ENCODE measurements around the gene FAM120A. TPM values are rescaled to one million over a fixed set of nuclear protein-coding genes. Genes with fewer than 3 reads are reported as not detected.

Gene FAM120A
- total RNA-seq, 1 donor from 2014 or later, result 147 TPM

DNA sequence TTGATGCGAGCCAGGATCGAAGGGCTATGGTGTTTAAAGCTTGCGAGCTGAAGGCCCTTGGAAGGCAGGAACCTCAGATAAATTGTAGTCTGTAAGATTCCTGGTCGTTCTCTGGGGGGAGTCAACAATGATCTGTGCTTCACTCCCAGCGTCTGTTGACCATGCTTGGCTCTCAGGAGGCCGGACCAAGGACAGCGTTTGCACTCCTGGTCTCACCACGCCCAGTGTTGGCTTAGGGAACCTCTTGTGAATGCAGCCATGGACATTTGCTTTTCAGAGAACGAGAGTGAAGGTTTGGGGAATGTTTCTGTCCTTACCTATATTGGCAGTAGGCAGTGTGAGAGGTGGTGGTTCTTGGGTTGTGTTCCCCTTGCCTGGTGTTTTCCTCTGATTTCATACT is 62.1 kb downstream of the FAM120A start:
- intact Hi-C loops (cut with micrococcal nuclease), result no loop called here
- Mint-ChIP-seq H3K4me1 (peaks cover 10% of the 10 kb centered on the region), H3K27me3 (no peaks in the 10 kb centered on the region), H3K36me3 (ENCODE audit: low read depth) (peaks cover 22% of the 10 kb centered on the region), H3K4me3 (no peak overlapping the region), H3K27ac (no peak overlapping the region), H3K9me3 (no peaks in the 10 kb centered on the region)
- no peak for DNase-seq

GRCh38 chr9:93517331-93517730 is 65.8 kb downstream of the FAM120A start:
- H3K4me1 Mint-ChIP-seq, result peaks cover 9% of the 10 kb centered on the region
- intact Hi-C loops (cut with micrococcal nuclease), result no loop called here
- H3K27ac Mint-ChIP-seq, result no peak overlapping the region

DNA sequence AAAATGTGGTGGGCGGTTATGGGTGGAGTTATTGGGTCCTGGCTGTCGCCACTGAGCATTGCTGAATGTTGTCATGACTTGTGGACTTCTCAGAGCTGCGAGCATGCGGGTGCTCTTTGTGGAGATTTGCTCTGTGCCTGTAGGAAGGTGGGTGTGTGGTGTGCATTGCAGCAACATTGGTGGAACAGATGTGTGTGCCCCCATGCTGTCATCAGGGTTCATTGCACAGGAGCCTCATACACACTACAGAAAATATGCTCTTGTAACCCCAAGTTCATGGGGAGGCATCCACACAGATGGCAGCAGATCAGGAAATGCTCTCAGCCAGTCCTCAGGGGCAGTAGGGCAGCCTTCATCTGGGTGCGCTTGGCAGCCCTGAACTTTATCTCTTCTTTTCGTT is 69.0 kb downstream of the FAM120A start:
- H3K4me3 Mint-ChIP-seq, result no peak overlapping the region
- peaks cover 47% of the 10 kb centered on the region for H3K36me3 Mint-ChIP-seq (ENCODE audit: low read depth)
- DNase-seq, result no peak
- H3K27me3 Mint-ChIP-seq, result no peaks in the 10 kb centered on the region
- intact Hi-C loops (cut with micrococcal nuclease), result no loop called here
- H3K9me3 Mint-ChIP-seq, result no peaks in the 10 kb centered on the region
- H3K4me1 Mint-ChIP-seq, result peaks cover 9% of the 10 kb centered on the region
- H3K27ac Mint-ChIP-seq, result no peak overlapping the region

More at GRCh38 chr9:93517331-93517730, 65.8 kb downstream of the FAM120A start:
- H3K27me3 Mint-ChIP-seq, result no peaks in the 10 kb centered on the region
- H3K36me3 Mint-ChIP-seq (ENCODE audit: low read depth), result peaks cover 32% of the 10 kb centered on the region
- H3K4me3 Mint-ChIP-seq, result no peak overlapping the region
- DNase-seq, result no peak
- no peaks in the 10 kb centered on the region for H3K9me3 Mint-ChIP-seq

GRCh38 chr9:93522736-93523135 is 71.3 kb downstream of the FAM120A start:
- peaks cover 9% of the 10 kb centered on the region for H3K4me1 Mint-ChIP-seq
- intact Hi-C loops (cut with micrococcal nuclease), result no loop called here
- no peak overlapping the region for H3K27ac Mint-ChIP-seq
- no peak overlapping the region for H3K4me3 Mint-ChIP-seq
- no peak for DNase-seq
- H3K9me3 Mint-ChIP-seq, result no peaks in the 10 kb centered on the region
- H3K27me3 Mint-ChIP-seq, result no peaks in the 10 kb centered on the region
- peaks cover 53% of the 10 kb centered on the region for H3K36me3 Mint-ChIP-seq (ENCODE audit: low read depth)

- Mint-ChIP-seq H3K36me3 (ENCODE audit: low read depth) (peaks cover 53% of the 10 kb centered on the region), H3K4me1 (peaks cover 9% of the 10 kb centered on the region), H3K4me3 (no peak overlapping the region), H3K27ac (no peak overlapping the region), H3K9me3 (no peaks in the 10 kb centered on the region), H3K27me3 (no peaks in the 10 kb centered on the region)
- intact Hi-C loops (cut with micrococcal nuclease), result no loop called here
- no peak for DNase-seq
Measured at GRCh38 chr9:93523518-93524144, 72.1 kb downstream of the FAM120A start.

DNA sequence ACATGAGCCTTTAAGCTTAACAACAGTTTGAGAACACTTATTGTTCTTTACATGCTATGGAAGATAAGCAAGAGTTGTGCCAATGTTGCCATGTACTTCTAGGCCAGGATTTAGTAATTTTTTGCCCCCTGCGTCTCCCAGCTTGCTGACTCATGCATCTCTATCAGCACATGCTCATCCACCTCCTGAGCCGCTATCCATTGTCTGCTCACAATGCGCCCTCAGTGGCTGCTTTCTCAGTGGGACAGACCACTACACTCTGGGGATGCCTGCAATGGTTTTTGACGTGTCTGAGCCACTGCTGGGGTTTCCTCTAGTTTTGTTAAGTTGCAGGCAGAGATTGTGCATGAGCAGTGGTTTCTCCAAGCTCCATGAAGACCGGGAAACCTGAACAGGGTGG is 74.0 kb downstream of the FAM120A start:
- DNase-seq, result no peak
- no peak overlapping the region for H3K4me3 Mint-ChIP-seq
- H3K9me3 Mint-ChIP-seq, result no peaks in the 10 kb centered on the region
- no peaks in the 10 kb centered on the region for H3K27me3 Mint-ChIP-seq
- peaks cover 62% of the 10 kb centered on the region for H3K36me3 Mint-ChIP-seq (ENCODE audit: low read depth)
- H3K4me1 Mint-ChIP-seq, result peaks cover 8% of the 10 kb centered on the region
- H3K27ac Mint-ChIP-seq, result peak overlapping the region; percentile 49
- intact Hi-C loops (cut with micrococcal nuclease), result no loop called here

- intact Hi-C loops (cut with micrococcal nuclease), result no loop called here
- peaks cover 13% of the 10 kb centered on the region for H3K4me1 Mint-ChIP-seq
- H3K4me3 Mint-ChIP-seq, result no peak overlapping the region
- no peaks in the 10 kb centered on the region for H3K9me3 Mint-ChIP-seq
- peaks cover 68% of the 10 kb centered on the region for H3K36me3 Mint-ChIP-seq (ENCODE audit: low read depth)
- no peak for DNase-seq
- no peak overlapping the region for H3K27ac Mint-ChIP-seq
- no peaks in the 10 kb centered on the region for H3K27me3 Mint-ChIP-seq
Measured at GRCh38 chr9:93531374-93531773, 79.9 kb downstream of the FAM120A start.

- no peaks in the 10 kb centered on the region for H3K9me3 Mint-ChIP-seq
- intact Hi-C loops (cut with micrococcal nuclease), result no loop called here
- H3K27me3 Mint-ChIP-seq, result no peaks in the 10 kb centered on the region
- no peak overlapping the region for H3K27ac Mint-ChIP-seq
- peaks cover 64% of the 10 kb centered on the region for H3K36me3 Mint-ChIP-seq (ENCODE audit: low read depth)
- peaks cover 13% of the 10 kb centered on the region for H3K4me1 Mint-ChIP-seq
- no peak for DNase-seq
- H3K4me3 Mint-ChIP-seq, result no peak overlapping the region
Measured at GRCh38 chr9:93532141-93532540, 80.7 kb downstream of the FAM120A start.

GRCh38 chr9:93533863-93534262 is 82.4 kb downstream of the FAM120A start:
- H3K9me3 Mint-ChIP-seq, result no peaks in the 10 kb centered on the region
- no peak for DNase-seq
- H3K4me3 Mint-ChIP-seq, result no peak overlapping the region
- intact Hi-C loops (cut with micrococcal nuclease), result no loop called here
- no peaks in the 10 kb centered on the region for H3K27me3 Mint-ChIP-seq
- peaks cover 13% of the 10 kb centered on the region for H3K4me1 Mint-ChIP-seq
- no peak overlapping the region for H3K27ac Mint-ChIP-seq
- H3K36me3 Mint-ChIP-seq (ENCODE audit: low read depth), result peaks cover 60% of the 10 kb centered on the region

GRCh38 chr9:93536167-93536566 is 84.7 kb downstream of the FAM120A start:
- no peaks in the 10 kb centered on the region for H3K9me3 Mint-ChIP-seq
- intact Hi-C loops (cut with micrococcal nuclease), result no loop called here
- no peak overlapping the region for H3K27ac Mint-ChIP-seq
- peaks cover 15% of the 10 kb centered on the region for H3K4me1 Mint-ChIP-seq
- H3K27me3 Mint-ChIP-seq, result no peaks in the 10 kb centered on the region
- no peak overlapping the region for H3K4me3 Mint-ChIP-seq
- no peak for DNase-seq
- H3K36me3 Mint-ChIP-seq (ENCODE audit: low read depth), result peaks cover 48% of the 10 kb centered on the region

DNA sequence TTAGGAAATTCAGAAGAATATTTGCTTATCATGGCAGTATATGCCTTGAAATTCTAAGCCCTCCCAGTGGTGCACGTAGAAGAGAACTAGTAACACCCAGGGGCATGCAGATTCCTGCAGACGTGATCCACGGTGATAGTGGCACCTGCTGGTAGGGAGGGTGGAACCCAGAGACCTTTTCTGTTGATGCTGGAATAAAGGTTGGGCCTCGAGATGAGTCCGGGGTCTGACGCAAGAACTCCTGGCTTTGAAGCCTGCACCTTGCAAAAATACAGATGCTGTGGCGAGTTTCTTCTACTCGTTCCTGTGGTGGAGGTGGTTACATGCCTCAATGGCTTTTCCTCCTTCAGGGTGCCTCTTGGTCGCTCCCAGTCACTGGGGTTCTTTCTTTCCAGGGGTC is 85.4 kb downstream of the FAM120A start:
- H3K4me1 Mint-ChIP-seq, result peaks cover 15% of the 10 kb centered on the region
- no peak overlapping the region for H3K27ac Mint-ChIP-seq
- H3K4me3 Mint-ChIP-seq, result no peak overlapping the region
- no peak for DNase-seq
- intact Hi-C loops (cut with micrococcal nuclease), result no loop called here
- H3K36me3 Mint-ChIP-seq (ENCODE audit: low read depth), result peaks cover 46% of the 10 kb centered on the region
- H3K9me3 Mint-ChIP-seq, result no peaks in the 10 kb centered on the region
- no peaks in the 10 kb centered on the region for H3K27me3 Mint-ChIP-seq

GRCh38 chr9:93540305-93540704 is 88.8 kb downstream of the FAM120A start:
- no peak for DNase-seq
- Mint-ChIP-seq H3K36me3 (ENCODE audit: low read depth) (peaks cover 40% of the 10 kb centered on the region), H3K4me1 (peaks cover 9% of the 10 kb centered on the region), H3K27me3 (no peaks in the 10 kb centered on the region), H3K4me3 (no peak overlapping the region), H3K9me3 (no peaks in the 10 kb centered on the region), H3K27ac (no peak overlapping the region)
- intact Hi-C loops (cut with micrococcal nuclease), result no loop called here

- Mint-ChIP-seq H3K36me3 (ENCODE audit: low read depth) (peaks cover 40% of the 10 kb centered on the region), H3K27ac (no peak overlapping the region), H3K9me3 (no peaks in the 10 kb centered on the region), H3K27me3 (no peaks in the 10 kb centered on the region), H3K4me1 (peaks cover 9% of the 10 kb centered on the region), H3K4me3 (no peak overlapping the region)
- no peak for DNase-seq
- intact Hi-C loops (cut with micrococcal nuclease), result no loop called here
Measured at GRCh38 chr9:93541005-93541404, 89.5 kb downstream of the FAM120A start.

- no peak overlapping the region for H3K4me3 Mint-ChIP-seq
- intact Hi-C loops (cut with micrococcal nuclease), result no loop called here
- H3K27ac Mint-ChIP-seq, result no peak overlapping the region
- no peaks in the 10 kb centered on the region for H3K9me3 Mint-ChIP-seq
- no peak for DNase-seq
- H3K4me1 Mint-ChIP-seq, result peaks cover 9% of the 10 kb centered on the region
- peaks cover 45% of the 10 kb centered on the region for H3K36me3 Mint-ChIP-seq (ENCODE audit: low read depth)
- no peaks in the 10 kb centered on the region for H3K27me3 Mint-ChIP-seq
Measured at GRCh38 chr9:93541581-93542349, 90.3 kb downstream of the FAM120A start.
